Lower lobe of right lung (tissue), 2 donors: Measurements from ENCODE around the gene SGMS1. TPM values are rescaled to one million over a fixed set of nuclear protein-coding genes. Genes with fewer than 3 reads are reported as not detected.

Experiments
- ATAC-seq, 2 donors: fragments of 200-7000 bp; cut with Tn5 transposase; one replicate each; pipeline ENCODE4 v1.9.1; 2020 to 2022; ENCODE audit warnings: mild to moderate bottlenecking in 2 of 2, moderate library complexity in 2 of 2
- DNase-seq: peaks from one replicate; pipeline ENCODE4 v3.0.0-alpha.2; 2020
- H3K27ac ChIP-seq: fragments of 200-600 bp; one replicate; pipeline ENCODE4 v1.8.0; 2022
- H3K27me3 ChIP-seq: fragments of 200-600 bp; one replicate; pipeline ENCODE4 v1.8.0; 2022; ENCODE audit warnings: low read depth
- H3K36me3 ChIP-seq: fragments of 200-600 bp; one replicate; pipeline ENCODE4 v1.8.0; 2022; ENCODE audit warnings: mild to moderate bottlenecking
- H3K4me1 ChIP-seq: fragments of 200-600 bp; one replicate; pipeline ENCODE4 v1.8.0; 2022
- H3K4me3 ChIP-seq: fragments of 200-600 bp; one replicate; pipeline ENCODE4 v1.8.0; 2022; ENCODE audit warnings: mild to moderate bottlenecking
- H3K9me3 ChIP-seq: fragments of 200-600 bp; one replicate; pipeline ENCODE4 v1.8.0; 2022
- CTCF ChIP-seq: fragments of 200-600 bp; IDR thresholded peaks from one replicate; pipeline ENCODE4 v1.8.0; 2022; ENCODE audit warnings: antibody characterized with exemption, mild to moderate bottlenecking
- intact Hi-C: fragments of 100-400 bp; cut with DNase I; formaldehyde crosslinking; loops from one replicate; pipeline ENCODE4 v1.11.0; 2022
- total RNA-seq: library from RNA; stranded (reverse); fragmentation: NEBNext Ultra II Directional; extraction: Animal tissue kit (Norgen Biotek cat#: 25700); gene quantifications from one replicate; pipeline ENCODE4 v1.2.1, GENCODE V29; 2021
- donor health status: DM: no; HTN: yes; CAD: no; lungs with severe emphysema.

SGMS1 gene
- total RNA-seq, 1 donor from 2014 or later, result 72.3 TPM

GRCh38 chr10:50480054-50481007 lies 143.4 kb downstream of the SGMS1 start:
- H3K4me1 ChIP-seq, result no peaks in the 10 kb centered on the region
- no peak for TF ChIP-seq CTCF
- no peak overlapping the region for H3K4me3 ChIP-seq
- intact Hi-C loops, result no loop called here
- no peaks in the 10 kb centered on the region for H3K36me3 ChIP-seq
- peaks cover 14% of the 10 kb centered on the region for H3K9me3 ChIP-seq
- no peak overlapping the region for H3K27ac ChIP-seq
- no peaks in the 10 kb centered on the region for H3K27me3 ChIP-seq
- no peak for DNase-seq
- no peak for ATAC-seq

- Histone ChIP-seq H3K4me3 (no peak overlapping the region), H3K36me3 (no peaks in the 10 kb centered on the region), H3K4me1 (no peaks in the 10 kb centered on the region), H3K27ac (no peak overlapping the region), H3K9me3 (no peaks in the 10 kb centered on the region), H3K27me3 (no peaks in the 10 kb centered on the region)
- no peak for DNase-seq
- no peak for ATAC-seq
- intact Hi-C loops, result no loop called here
- TF ChIP-seq CTCF, result no peak
Measured at GRCh38 chr10:50477287-50478203, 146.2 kb downstream of the SGMS1 start.

GRCh38 chr10:50473756-50474155 lies 150.0 kb downstream of the SGMS1 start:
- intact Hi-C loops, result no loop called here
- ATAC-seq, result no peak
- Histone ChIP-seq H3K4me1 (peaks cover 22% of the 10 kb centered on the region), H3K36me3 (no peaks in the 10 kb centered on the region), H3K27me3 (no peaks in the 10 kb centered on the region), H3K9me3 (no peaks in the 10 kb centered on the region), H3K27ac (no peak overlapping the region), H3K4me3 (no peak overlapping the region)
- TF ChIP-seq CTCF, result no peak
- DNase-seq, result no peak

- H3K4me3 ChIP-seq, result no peak overlapping the region
- H3K27me3 ChIP-seq, result no peaks in the 10 kb centered on the region
- no peaks in the 10 kb centered on the region for H3K36me3 ChIP-seq
- intact Hi-C loops, result no loop called here
- no peaks in the 10 kb centered on the region for H3K9me3 ChIP-seq
- no peak overlapping the region for H3K27ac ChIP-seq
- peaks cover 22% of the 10 kb centered on the region for H3K4me1 ChIP-seq
- ATAC-seq (no peak), DNase-seq (no peak)
- no peak for TF ChIP-seq CTCF
Measured at GRCh38 chr10:50472914-50473313, 150.8 kb downstream of the SGMS1 start.

GRCh38 chr10:50471583-50471975 lies 152.2 kb downstream of the SGMS1 start:
- Histone ChIP-seq H3K36me3 (no peaks in the 10 kb centered on the region), H3K4me3 (no peak overlapping the region), H3K9me3 (no peaks in the 10 kb centered on the region), H3K27me3 (no peaks in the 10 kb centered on the region), H3K27ac (no peak overlapping the region), H3K4me1 (peaks cover 22% of the 10 kb centered on the region)
- no peak for DNase-seq
- no peak for TF ChIP-seq CTCF
- intact Hi-C loops, result no loop called here
- no peak for ATAC-seq
